Measurements from ENCODE around the gene NFS1.

DNA sequence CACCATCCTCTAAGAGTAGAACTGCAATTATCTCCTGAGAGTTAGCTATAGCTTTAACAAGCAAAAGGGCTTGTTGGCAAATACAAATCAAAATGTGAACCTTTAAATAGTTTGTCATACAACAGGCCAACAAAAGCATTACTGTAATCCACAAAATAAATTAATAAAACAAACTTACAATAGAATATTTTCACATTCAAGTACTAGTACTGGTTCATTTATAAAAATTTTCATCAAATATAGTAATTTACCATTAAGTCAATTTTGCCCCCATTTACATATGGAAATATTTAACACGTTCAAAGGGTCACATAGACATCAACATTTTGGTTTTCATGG is 33.5 kb upstream of the NFS1 start:
- no peak for TF ChIP-seq EZH2 (IDR thresholded peaks at IDR 0.05; ENCODE audit: low read length)
- TF ChIP-seq, protein P1, sequence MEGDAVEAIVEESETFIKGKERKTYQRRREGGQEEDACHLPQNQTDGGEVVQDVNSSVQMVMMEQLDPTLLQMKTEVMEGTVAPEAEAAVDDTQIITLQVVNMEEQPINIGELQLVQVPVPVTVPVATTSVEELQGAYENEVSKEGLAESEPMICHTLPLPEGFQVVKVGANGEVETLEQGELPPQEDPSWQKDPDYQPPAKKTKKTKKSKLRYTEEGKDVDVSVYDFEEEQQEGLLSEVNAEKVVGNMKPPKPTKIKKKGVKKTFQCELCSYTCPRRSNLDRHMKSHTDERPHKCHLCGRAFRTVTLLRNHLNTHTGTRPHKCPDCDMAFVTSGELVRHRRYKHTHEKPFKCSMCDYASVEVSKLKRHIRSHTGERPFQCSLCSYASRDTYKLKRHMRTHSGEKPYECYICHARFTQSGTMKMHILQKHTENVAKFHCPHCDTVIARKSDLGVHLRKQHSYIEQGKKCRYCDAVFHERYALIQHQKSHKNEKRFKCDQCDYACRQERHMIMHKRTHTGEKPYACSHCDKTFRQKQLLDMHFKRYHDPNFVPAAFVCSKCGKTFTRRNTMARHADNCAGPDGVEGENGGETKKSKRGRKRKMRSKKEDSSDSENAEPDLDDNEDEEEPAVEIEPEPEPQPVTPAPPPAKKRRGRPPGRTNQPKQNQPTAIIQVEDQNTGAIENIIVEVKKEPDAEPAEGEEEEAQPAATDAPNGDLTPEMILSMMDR (optimal IDR thresholded peaks at IDR 0.05 in 1 of 3, IDR thresholded peaks at IDR 0.05 in 1 of 3, conservative IDR thresholded peaks at IDR 0.05 in 1 of 3; ENCODE audit: extremely low read depth in 1 of 3, insufficient read depth in 2 of 3, low read length in 3 of 3) = no peak

All from keratinocyte (primary cell).